PC-3 (cell line): Measurements from ENCODE around the gene PRRG4.

ENCODE experiments used
- CTCF ChIP-seq: fragments of 300-600 bp; sonication (generic); conservative IDR thresholded peaks from 2 replicates; pipeline ENCODE4 v1.5.1; 2017; ENCODE audit warnings: antibody characterized with exemption, low read depth, mild to moderate bottlenecking, low read length
- EZH2 ChIP-seq: fragments of 300-600 bp; sonication (generic); IDR thresholded peaks from one replicate; pipeline ENCODE4 v1.6.1; 2017; ENCODE audit warnings: antibody characterized with exemption, mild to moderate bottlenecking, low read length; ENCODE audit not compliant: unreplicated experiment

- no peak for TF ChIP-seq CTCF
- no peak for TF ChIP-seq EZH2
These were observed 11.9 kb upstream of the PRRG4 start for GRCh38 chr11:32817852-32818183.
